ENCODE measurements around the gene PPIL4. TPM values are rescaled to one million over a fixed set of nuclear protein-coding genes. Genes with fewer than 3 reads are reported as not detected.

The PPIL4 gene
- total RNA-seq, 2 experiments from 2014 or later = 51.8 to 53.5 TPM

GRCh38 chr6:149541139-149541538 is 4.7 kb downstream of the PPIL4 start:
- Histone ChIP-seq H3K27me3 (ENCODE audit: control insufficient read depth in 1 of 2, insufficient read depth in 2 of 2, low read length in 2 of 2) (no peaks in the 10 kb centered on the region), H3K27ac (ENCODE audit: low read depth in 1 of 2, low read length in 2 of 2) (no peak overlapping the region), H3K36me3 (ENCODE audit: insufficient read depth, low read length) (peaks cover 53% of the 10 kb centered on the region), H3K4me1 (ENCODE audit: insufficient read depth, low read length) (peaks cover 13% of the 10 kb centered on the region), H3K4me3 (ENCODE audit: low read length) (no peak overlapping the region), H3K9me3 (ENCODE audit: control insufficient read depth in 1 of 2, insufficient read depth in 1 of 2, low read length in 2 of 2) (no peaks in the 10 kb centered on the region)
- Mint-ChIP-seq H3K27me3 (no peaks in the 10 kb centered on the region), H3K9me3 (no peaks in the 10 kb centered on the region), H3K4me3 (no peak overlapping the region), H3K4me1 (ENCODE audit: low read depth) (peaks cover 48% of the 10 kb centered on the region), H3K36me3 (ENCODE audit: low read depth) (peaks cover 77% of the 10 kb centered on the region), H3K27ac (no peak overlapping the region)
- intact Hi-C loops (cut with DNase I, micrococcal nuclease) = loop anchor here (10.0 kb wide), 2 partner anchors 474 to 1844 kb away; no protein-coding TSS in a partner anchor
- ChIA-PET CTCF (no interaction called here), POLR2A (no interaction called here)
- DNase-seq (no peak), ATAC-seq (ENCODE audit: poor library complexity) (no peak)
- no peak for TF ChIP-seq CTCF (IDR thresholded peaks at IDR 0.05)

GRCh38 chr6:149534742-149535141 is 11.1 kb downstream of the PPIL4 start:
- CTCF ChIA-PET = no interaction called here
- no peak for TF ChIP-seq CTCF (IDR thresholded peaks at IDR 0.05)
- Mint-ChIP-seq H3K4me3 (no peak overlapping the region), H3K9me3 (no peaks in the 10 kb centered on the region), H3K27me3 (no peaks in the 10 kb centered on the region), H3K4me1 (ENCODE audit: low read depth) (peaks cover 14% of the 10 kb centered on the region), H3K36me3 (ENCODE audit: low read depth) (peaks cover 92% of the 10 kb centered on the region), H3K27ac (no peak overlapping the region)
- Histone ChIP-seq H3K4me1 (ENCODE audit: insufficient read depth, low read length) (no peaks in the 10 kb centered on the region), H3K27ac (ENCODE audit: low read depth in 1 of 2, low read length in 2 of 2) (no peak overlapping the region), H3K9me3 (ENCODE audit: control insufficient read depth in 1 of 2, insufficient read depth in 1 of 2, low read length in 2 of 2) (no peaks in the 10 kb centered on the region), H3K4me3 (ENCODE audit: low read length) (no peak overlapping the region), H3K36me3 (ENCODE audit: insufficient read depth, low read length) (peaks cover 90% of the 10 kb centered on the region), H3K27me3 (ENCODE audit: control insufficient read depth in 1 of 2, insufficient read depth in 2 of 2, low read length in 2 of 2) (no peaks in the 10 kb centered on the region)
- ATAC-seq (ENCODE audit: poor library complexity) (no peak), DNase-seq (no peak)
- POLR2A ChIA-PET = no interaction called here
- intact Hi-C loops (cut with DNase I, micrococcal nuclease) = no loop called here

GRCh38 chr6:149529650-149530049 is 16.2 kb downstream of the PPIL4 start:
- DNase-seq = no peak
- H3K4me1 ChIP-seq (ENCODE audit: insufficient read depth, low read length) = no peaks in the 10 kb centered on the region
- H3K36me3 ChIP-seq (ENCODE audit: insufficient read depth, low read length) = peaks cover 92% of the 10 kb centered on the region
- ChIA-PET CTCF (no interaction called here), POLR2A (interaction anchor here (1.6 kb wide), 1 partner anchor 15 kb away, joined by 4 read pairs; no protein-coding TSS in a partner anchor)
- H3K36me3 Mint-ChIP-seq (ENCODE audit: low read depth) = peaks cover 89% of the 10 kb centered on the region
- intact Hi-C loops (cut with DNase I, micrococcal nuclease) = no loop called here
- TF ChIP-seq CTCF (IDR thresholded peaks at IDR 0.05) = no peak
- no peaks in the 10 kb centered on the region for H3K9me3 ChIP-seq (ENCODE audit: control insufficient read depth in 1 of 2, insufficient read depth in 1 of 2, low read length in 2 of 2)
- H3K27me3 ChIP-seq (ENCODE audit: control insufficient read depth in 1 of 2, insufficient read depth in 2 of 2, low read length in 2 of 2) = no peaks in the 10 kb centered on the region
- no peak overlapping the region for H3K4me3 Mint-ChIP-seq
- H3K27ac Mint-ChIP-seq = no peak overlapping the region
- no peaks in the 10 kb centered on the region for H3K9me3 Mint-ChIP-seq
- H3K27me3 Mint-ChIP-seq = no peaks in the 10 kb centered on the region
- H3K4me3 ChIP-seq (ENCODE audit: low read length) = no peak overlapping the region
- H3K4me1 Mint-ChIP-seq (ENCODE audit: low read depth) = peaks cover 9% of the 10 kb centered on the region
- no peak overlapping the region for H3K27ac ChIP-seq (ENCODE audit: low read depth in 1 of 2, low read length in 2 of 2)
- no peak for ATAC-seq (ENCODE audit: poor library complexity)

Data from CD4-positive, alpha-beta T cell (primary cell).